ENCODE results near the gene USP9X. TPM values are rescaled to one million over a fixed set of nuclear protein-coding genes. Genes with fewer than 3 reads are reported as not detected.

The USP9X gene
- polyA plus RNA-seq, 1 of the 3 experiments (the other 2 are of a cell fraction), result 13.2 TPM

DNA sequence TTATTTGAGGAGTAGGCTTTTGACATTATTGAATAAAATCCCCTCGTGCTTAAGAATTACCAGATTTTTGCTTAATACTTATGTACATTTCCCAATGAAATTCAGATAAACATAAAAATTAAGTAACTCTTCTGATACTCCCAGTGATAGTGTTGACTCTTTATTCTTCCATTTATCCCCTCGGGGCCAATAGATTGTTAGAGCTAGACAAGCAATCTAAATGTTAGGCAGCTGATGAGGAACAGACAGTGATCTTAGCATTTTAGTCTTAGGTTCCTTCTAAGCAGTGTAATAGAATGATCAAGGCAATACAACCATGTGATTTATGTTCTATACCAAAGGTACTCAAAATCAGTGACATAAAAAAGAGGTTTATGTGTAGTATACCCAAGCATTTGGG lies 68.7 kb downstream of the USP9X start (continued):
- TF ChIP-seq ELF1 (IDR thresholded peaks at IDR 0.05), result no peak
- no peak for TF ChIP-seq NFIC (IDR thresholded peaks at IDR 0.05; ENCODE audit: borderline replicate concordance)

DNA sequence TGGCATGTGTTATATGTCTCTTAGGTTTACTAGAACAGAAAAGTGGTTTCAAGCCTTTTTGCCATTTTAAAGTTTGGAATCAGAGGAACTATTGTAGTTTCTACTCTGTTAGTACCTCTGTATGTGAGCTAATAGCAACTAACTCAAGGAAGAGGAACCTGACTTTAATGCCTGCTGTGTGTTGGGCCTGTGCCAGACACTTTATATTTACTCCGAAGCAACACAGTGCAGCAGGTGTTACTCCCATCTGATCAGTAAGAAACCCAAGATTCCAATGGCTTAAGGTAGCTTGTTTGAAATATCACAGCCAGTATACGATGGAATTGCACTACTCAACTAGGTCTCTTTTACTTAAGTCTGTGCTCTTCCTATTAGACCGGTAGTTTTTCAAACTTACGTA lies 79.2 kb downstream of the USP9X start:
- no peak overlapping the region for H3K9ac ChIP-seq
- ChIA-PET POLR2A (no interaction called here), CTCF (interaction anchor here (0.8 to 2.0 kb wide), 3 partner anchors 16 to 44 kb away, joined by 3 to 12 read pairs (median 8); no protein-coding TSS in a partner anchor)
- TF ChIP-seq POLR2AphosphoS5 (IDR thresholded peaks at IDR 0.05; ENCODE audit: low read depth, low read length) (no peak), MXI1 (IDR thresholded peaks at IDR 0.05; ENCODE audit: low read depth, low read length) (no peak), JUND (IDR thresholded peaks at IDR 0.05) (no peak), YY1 (IDR thresholded peaks at IDR 0.05; ENCODE audit: low read depth) (no peak), FOXJ3 (CRISPR knock-in tag; IDR thresholded peaks at IDR 0.05) (no peak)
- TF ChIP-seq, protein P1, sequence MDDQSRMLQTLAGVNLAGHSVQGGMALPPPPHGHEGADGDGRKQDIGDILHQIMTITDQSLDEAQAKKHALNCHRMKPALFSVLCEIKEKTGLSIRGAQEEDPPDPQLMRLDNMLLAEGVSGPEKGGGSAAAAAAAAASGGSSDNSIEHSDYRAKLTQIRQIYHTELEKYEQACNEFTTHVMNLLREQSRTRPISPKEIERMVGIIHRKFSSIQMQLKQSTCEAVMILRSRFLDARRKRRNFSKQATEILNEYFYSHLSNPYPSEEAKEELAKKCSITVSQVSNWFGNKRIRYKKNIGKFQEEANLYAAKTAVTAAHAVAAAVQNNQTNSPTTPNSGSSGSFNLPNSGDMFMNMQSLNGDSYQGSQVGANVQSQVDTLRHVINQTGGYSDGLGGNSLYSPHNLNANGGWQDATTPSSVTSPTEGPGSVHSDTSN (IDR thresholded peaks at IDR 0.05), result no peak
- TF ChIP-seq, protein P2, sequence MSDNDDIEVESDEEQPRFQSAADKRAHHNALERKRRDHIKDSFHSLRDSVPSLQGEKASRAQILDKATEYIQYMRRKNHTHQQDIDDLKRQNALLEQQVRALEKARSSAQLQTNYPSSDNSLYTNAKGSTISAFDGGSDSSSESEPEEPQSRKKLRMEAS (IDR thresholded peaks at IDR 0.05; ENCODE audit: low read depth), result no peak
- H3K9me3 ChIP-seq, result no peaks in the 10 kb centered on the region
- H3K9me2 ChIP-seq, result no peaks in the 10 kb centered on the region
- H4K20me1 ChIP-seq (ENCODE audit: insufficient read depth), result no peaks in the 10 kb centered on the region
- DNase-seq, result no peak
- no peaks in the 10 kb centered on the region for H3F3A ChIP-seq (replicated peaks; ENCODE audit: insufficient read depth)
- H3K4me3 ChIP-seq (ENCODE audit: low read depth in 2 of 2, low read length in 1 of 2), result no peak overlapping the region
- no peaks in the 10 kb centered on the region; the same call in 1 of the 2 replicates for H3K79me2 ChIP-seq (ENCODE audit: insufficient read depth)
- no peaks in the 10 kb centered on the region for H3K27me3 ChIP-seq (ENCODE audit: insufficient read depth)
- no peak overlapping the region for H3K4me2 ChIP-seq
- no peak overlapping the region for H3K27ac ChIP-seq (ENCODE audit: low read depth in 2 of 2, low read length in 1 of 2)
- H3K4me1 ChIP-seq (ENCODE audit: control insufficient read depth in 1 of 2, insufficient read depth in 2 of 2, low read depth in 1 of 2, low read length in 1 of 2), result no peaks in the 10 kb centered on the region
- WGBS (ENCODE audit: low lambda C conversion rate), result 100% methylated on average over 4 of the region's 4 CpGs
- H2AFZ ChIP-seq (ENCODE audit: low read depth), result no peak overlapping the region
- H3K36me3 ChIP-seq (replicated peaks in 1 of 2; ENCODE audit: control insufficient read depth in 1 of 2, insufficient read depth in 2 of 2, low read length in 1 of 2), result peaks cover 53 to 76% of the 10 kb centered on the region in 2 experiments

DNA sequence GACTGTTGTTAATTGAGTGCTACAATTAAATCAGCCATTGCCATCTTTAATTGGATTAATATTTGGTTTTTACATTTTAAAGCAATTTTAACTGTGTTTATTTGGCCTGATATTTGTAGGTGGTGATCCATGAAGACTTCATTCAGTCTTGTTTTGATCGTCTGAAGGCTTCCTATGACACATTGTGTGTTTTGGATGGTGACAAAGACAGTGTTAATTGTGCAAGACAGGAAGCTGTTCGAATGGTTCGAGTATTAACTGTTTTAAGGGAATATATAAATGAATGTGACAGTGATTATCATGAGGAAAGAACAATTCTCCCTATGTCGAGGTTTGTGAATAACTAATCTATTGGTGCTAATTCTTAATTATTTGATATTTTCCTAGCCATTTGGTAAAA lies 82.6 kb downstream of the USP9X start:
- peaks cover 72 to 83% of the 10 kb centered on the region in 2 experiments for H3K36me3 ChIP-seq (replicated peaks in 1 of 2; ENCODE audit: control insufficient read depth in 1 of 2, insufficient read depth in 2 of 2, low read length in 1 of 2)
- H4K20me1 ChIP-seq (ENCODE audit: insufficient read depth), result no peaks in the 10 kb centered on the region
- no peaks in the 10 kb centered on the region for H3K9me2 ChIP-seq
- peaks cover 5% of the 10 kb centered on the region for H3F3A ChIP-seq (replicated peaks; ENCODE audit: insufficient read depth)
- 81% methylated on average over 4 of the region's 4 CpGs for WGBS (ENCODE audit: low lambda C conversion rate)
- no peak for TF ChIP-seq SMC3 (IDR thresholded peaks at IDR 0.05; ENCODE audit: low read depth, low read length)
- TF ChIP-seq, protein P3, sequence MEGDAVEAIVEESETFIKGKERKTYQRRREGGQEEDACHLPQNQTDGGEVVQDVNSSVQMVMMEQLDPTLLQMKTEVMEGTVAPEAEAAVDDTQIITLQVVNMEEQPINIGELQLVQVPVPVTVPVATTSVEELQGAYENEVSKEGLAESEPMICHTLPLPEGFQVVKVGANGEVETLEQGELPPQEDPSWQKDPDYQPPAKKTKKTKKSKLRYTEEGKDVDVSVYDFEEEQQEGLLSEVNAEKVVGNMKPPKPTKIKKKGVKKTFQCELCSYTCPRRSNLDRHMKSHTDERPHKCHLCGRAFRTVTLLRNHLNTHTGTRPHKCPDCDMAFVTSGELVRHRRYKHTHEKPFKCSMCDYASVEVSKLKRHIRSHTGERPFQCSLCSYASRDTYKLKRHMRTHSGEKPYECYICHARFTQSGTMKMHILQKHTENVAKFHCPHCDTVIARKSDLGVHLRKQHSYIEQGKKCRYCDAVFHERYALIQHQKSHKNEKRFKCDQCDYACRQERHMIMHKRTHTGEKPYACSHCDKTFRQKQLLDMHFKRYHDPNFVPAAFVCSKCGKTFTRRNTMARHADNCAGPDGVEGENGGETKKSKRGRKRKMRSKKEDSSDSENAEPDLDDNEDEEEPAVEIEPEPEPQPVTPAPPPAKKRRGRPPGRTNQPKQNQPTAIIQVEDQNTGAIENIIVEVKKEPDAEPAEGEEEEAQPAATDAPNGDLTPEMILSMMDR (IDR thresholded peaks at IDR 0.05), result no peak
- TF ChIP-seq RFX5 (IDR thresholded peaks at IDR 0.05; ENCODE audit: low read length), result no peak
- TF ChIP-seq YY1 (IDR thresholded peaks at IDR 0.05; ENCODE audit: low read depth), result no peak
- TF ChIP-seq MEF2A (IDR thresholded peaks at IDR 0.05; ENCODE audit: borderline replicate concordance, low read depth), result no peak
- TF ChIP-seq TEAD4 (IDR thresholded peaks at IDR 0.05; ENCODE audit: borderline replicate concordance, insufficient read depth), result no peak
- no peak for TF ChIP-seq TCF12 (IDR thresholded peaks at IDR 0.05)
- TF ChIP-seq, protein P4, sequence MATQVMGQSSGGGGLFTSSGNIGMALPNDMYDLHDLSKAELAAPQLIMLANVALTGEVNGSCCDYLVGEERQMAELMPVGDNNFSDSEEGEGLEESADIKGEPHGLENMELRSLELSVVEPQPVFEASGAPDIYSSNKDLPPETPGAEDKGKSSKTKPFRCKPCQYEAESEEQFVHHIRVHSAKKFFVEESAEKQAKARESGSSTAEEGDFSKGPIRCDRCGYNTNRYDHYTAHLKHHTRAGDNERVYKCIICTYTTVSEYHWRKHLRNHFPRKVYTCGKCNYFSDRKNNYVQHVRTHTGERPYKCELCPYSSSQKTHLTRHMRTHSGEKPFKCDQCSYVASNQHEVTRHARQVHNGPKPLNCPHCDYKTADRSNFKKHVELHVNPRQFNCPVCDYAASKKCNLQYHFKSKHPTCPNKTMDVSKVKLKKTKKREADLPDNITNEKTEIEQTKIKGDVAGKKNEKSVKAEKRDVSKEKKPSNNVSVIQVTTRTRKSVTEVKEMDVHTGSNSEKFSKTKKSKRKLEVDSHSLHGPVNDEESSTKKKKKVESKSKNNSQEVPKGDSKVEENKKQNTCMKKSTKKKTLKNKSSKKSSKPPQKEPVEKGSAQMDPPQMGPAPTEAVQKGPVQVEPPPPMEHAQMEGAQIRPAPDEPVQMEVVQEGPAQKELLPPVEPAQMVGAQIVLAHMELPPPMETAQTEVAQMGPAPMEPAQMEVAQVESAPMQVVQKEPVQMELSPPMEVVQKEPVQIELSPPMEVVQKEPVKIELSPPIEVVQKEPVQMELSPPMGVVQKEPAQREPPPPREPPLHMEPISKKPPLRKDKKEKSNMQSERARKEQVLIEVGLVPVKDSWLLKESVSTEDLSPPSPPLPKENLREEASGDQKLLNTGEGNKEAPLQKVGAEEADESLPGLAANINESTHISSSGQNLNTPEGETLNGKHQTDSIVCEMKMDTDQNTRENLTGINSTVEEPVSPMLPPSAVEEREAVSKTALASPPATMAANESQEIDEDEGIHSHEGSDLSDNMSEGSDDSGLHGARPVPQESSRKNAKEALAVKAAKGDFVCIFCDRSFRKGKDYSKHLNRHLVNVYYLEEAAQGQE (IDR thresholded peaks at IDR 0.05; ENCODE audit: low read depth, low read length), result no peak
- TF ChIP-seq JUND (IDR thresholded peaks at IDR 0.05), result no peak
- H3K79me2 ChIP-seq (ENCODE audit: insufficient read depth), result peaks cover 5% of the 10 kb centered on the region
- ChIA-PET POLR2A (no interaction called here), CTCF (interaction anchor here (3.9 kb wide), 1 partner anchor 13 kb away, joined by 25 read pairs; no protein-coding TSS in a partner anchor)
- H3K27me3 ChIP-seq (ENCODE audit: insufficient read depth), result no peaks in the 10 kb centered on the region
- H3K9me3 ChIP-seq, result no peaks in the 10 kb centered on the region
- H3K27ac ChIP-seq (ENCODE audit: low read depth in 2 of 2, low read length in 1 of 2), result no peak overlapping the region
- DNase-seq, result no peak
- H3K9ac ChIP-seq, result no peak overlapping the region
- no peak overlapping the region for H2AFZ ChIP-seq (ENCODE audit: low read depth)
- H3K4me1 ChIP-seq (ENCODE audit: control insufficient read depth in 1 of 2, insufficient read depth in 2 of 2, low read depth in 1 of 2, low read length in 1 of 2), result no peaks in the 10 kb centered on the region
- H3K4me2 ChIP-seq, result no peak overlapping the region
- H3K4me3 ChIP-seq (ENCODE audit: low read depth in 2 of 2, low read length in 1 of 2), result no peak overlapping the region

Data from SK-N-SH (cell line).